GM19043 (cell line): ENCODE results near the gene GPRASP1.

Experiments
- ATAC-seq: cut with Tn5 transposase; IDR thresholded peaks from one replicate; pipeline ENCODE4 v1.9.1; 2021; ENCODE audit warnings: low read depth; ENCODE audit not compliant: unreplicated experiment

GPRASP1 gene

DNA sequence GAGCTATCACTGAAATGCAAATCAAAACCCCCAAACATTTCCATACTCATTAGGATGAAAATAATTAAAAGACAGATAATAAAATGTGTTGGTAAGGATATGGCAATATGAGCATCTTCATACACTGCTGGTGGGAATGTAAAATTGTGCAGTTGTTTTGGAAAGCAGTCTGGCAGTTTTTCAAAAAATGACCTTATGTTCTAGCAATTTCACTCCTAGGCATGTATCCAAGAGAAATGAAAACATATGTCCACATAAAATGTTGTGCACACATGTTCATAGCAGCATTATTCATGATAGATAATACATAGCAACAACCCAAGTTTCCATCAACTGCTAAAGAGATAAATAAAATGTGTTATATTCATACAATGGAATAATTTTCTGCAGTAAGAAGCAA is 46.2 kb downstream of the GPRASP1 start:
- ATAC-seq: no peak
